ENCODE measurements around the gene BMP8B.
"Not testable (repeated sequence)": the region's sequence is repeated elsewhere in the genome, so short reads cannot be mapped to it uniquely, and the experiment has no call there.

Gene BMP8B

GRCh38 chr1:39776886-39777285, 11.8 kb downstream of the BMP8B start:
- no peak for DNase-seq

GRCh38 chr1:39776400-39776713, 12.3 kb downstream of the BMP8B start:
- no peak for DNase-seq

- DNase-seq: not testable (repeated sequence)
Observed at GRCh38 chr1:39775676-39776399, 12.8 kb downstream of the BMP8B start.

- DNase-seq: not testable (repeated sequence)
Observed at GRCh38 chr1:39775141-39775540, 13.5 kb downstream of the BMP8B start.

GRCh38 chr1:39773369-39773979, 15.2 kb downstream of the BMP8B start:
- not testable (repeated sequence) for DNase-seq

- DNase-seq: not testable (repeated sequence)
Observed at GRCh38 chr1:39771022-39771532, 17.6 kb downstream of the BMP8B start, which contains the start of gene OXCT2. OXCT2 (minus strand) TSS chr1:39771348; CDS start chr1:39771255, 93 bp downstream.

GRCh38 chr1:39770100-39771021, 18.3 kb downstream of the BMP8B start:
- DNase-seq: peak; percentile 4

- DNase-seq: not testable (repeated sequence)
Observed at GRCh38 chr1:39769502-39769901, 19.2 kb downstream of the BMP8B start.

- DNase-seq: not testable (repeated sequence)
Observed at GRCh38 chr1:39766466-39766865, 22.2 kb downstream of the BMP8B start.

GRCh38 chr1:39764512-39764911, 24.2 kb downstream of the BMP8B start:
- DNase-seq: not testable (repeated sequence)

- not testable (repeated sequence) for DNase-seq
Observed at GRCh38 chr1:39763619-39764374, 24.9 kb downstream of the BMP8B start.

- no peak for DNase-seq
Observed at GRCh38 chr1:39762550-39763540, 25.8 kb downstream of the BMP8B start.

- no peak for DNase-seq
Observed at GRCh38 chr1:39761557-39762260, 27.0 kb downstream of the BMP8B start.

GRCh38 chr1:39761016-39761415, 27.6 kb downstream of the BMP8B start:
- no peak for DNase-seq

- no peak for DNase-seq
Observed at GRCh38 chr1:39760074-39761008, 28.3 kb downstream of the BMP8B start.

GRCh38 chr1:39759436-39759726, 29.3 kb downstream of the BMP8B start:
- no peak for DNase-seq

GRCh38 chr1:39758556-39759435, 29.9 kb downstream of the BMP8B start:
- DNase-seq: no peak

GRCh38 chr1:39757501-39757900, 31.2 kb downstream of the BMP8B start:
- DNase-seq: no peak
